ENCODE data around the gene TCERG1L.

Gene TCERG1L

DNA sequence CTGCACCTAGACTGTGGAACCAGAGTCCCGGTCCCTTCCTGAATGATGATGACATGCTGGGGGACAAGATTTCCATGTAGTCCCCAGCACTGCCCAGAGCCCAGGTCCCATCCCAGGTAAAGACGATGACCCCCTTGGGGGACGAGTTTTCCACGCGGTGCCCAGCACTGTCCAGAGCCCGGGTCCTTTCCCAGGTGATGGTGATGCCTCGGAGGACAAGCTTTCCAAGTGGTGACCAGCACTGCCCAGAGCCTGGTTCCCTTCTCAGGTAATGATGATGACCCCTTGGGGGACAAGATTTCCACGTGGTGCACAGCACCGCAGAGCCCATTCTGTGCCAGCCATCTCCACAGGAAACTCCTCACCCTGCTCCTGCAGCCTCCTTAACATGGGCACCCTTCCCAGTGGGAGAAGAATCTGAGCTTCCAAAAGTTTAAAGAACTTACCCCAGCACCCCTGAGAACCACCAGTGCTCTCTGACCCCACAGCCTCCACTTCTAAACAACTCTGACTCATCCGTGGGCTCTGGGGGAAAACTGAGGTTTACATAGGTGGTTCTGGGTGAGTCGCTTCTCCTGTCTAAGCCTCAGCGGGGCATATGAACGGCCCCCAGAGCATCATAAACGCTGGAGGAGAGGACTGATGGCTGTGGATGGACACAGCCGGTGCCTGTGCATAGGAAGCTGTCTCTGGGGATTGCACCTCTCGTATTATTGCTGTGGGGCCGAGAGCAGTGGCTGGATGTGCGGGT lies 233.2 kb downstream of the TCERG1L start:
- TF ChIP-seq, protein P1, sequence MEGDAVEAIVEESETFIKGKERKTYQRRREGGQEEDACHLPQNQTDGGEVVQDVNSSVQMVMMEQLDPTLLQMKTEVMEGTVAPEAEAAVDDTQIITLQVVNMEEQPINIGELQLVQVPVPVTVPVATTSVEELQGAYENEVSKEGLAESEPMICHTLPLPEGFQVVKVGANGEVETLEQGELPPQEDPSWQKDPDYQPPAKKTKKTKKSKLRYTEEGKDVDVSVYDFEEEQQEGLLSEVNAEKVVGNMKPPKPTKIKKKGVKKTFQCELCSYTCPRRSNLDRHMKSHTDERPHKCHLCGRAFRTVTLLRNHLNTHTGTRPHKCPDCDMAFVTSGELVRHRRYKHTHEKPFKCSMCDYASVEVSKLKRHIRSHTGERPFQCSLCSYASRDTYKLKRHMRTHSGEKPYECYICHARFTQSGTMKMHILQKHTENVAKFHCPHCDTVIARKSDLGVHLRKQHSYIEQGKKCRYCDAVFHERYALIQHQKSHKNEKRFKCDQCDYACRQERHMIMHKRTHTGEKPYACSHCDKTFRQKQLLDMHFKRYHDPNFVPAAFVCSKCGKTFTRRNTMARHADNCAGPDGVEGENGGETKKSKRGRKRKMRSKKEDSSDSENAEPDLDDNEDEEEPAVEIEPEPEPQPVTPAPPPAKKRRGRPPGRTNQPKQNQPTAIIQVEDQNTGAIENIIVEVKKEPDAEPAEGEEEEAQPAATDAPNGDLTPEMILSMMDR (IDR thresholded peaks at IDR 0.05), result no peak

DNA sequence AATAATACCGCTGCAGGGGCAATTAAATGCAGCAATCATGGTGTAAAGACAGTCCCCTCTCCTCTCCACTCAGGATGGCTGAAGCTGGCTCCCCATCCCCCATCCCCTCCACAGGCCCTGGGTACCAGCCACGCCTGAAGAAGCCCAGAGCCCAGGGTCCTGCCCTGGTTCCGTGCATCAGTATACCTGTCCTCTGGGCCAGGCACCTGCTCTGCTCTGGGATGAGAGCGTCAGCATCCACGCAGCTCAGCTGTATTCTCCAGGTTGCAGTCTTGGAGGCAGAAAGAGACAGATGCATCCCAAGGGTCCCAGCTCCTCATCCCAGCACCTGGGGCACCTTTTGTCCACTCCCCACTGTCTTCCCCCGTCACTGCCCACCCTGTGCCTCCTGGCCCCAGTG lies 233.8 kb downstream of the TCERG1L start:
- TF ChIP-seq, protein P1 (IDR thresholded peaks at IDR 0.05), result no peak

DNA sequence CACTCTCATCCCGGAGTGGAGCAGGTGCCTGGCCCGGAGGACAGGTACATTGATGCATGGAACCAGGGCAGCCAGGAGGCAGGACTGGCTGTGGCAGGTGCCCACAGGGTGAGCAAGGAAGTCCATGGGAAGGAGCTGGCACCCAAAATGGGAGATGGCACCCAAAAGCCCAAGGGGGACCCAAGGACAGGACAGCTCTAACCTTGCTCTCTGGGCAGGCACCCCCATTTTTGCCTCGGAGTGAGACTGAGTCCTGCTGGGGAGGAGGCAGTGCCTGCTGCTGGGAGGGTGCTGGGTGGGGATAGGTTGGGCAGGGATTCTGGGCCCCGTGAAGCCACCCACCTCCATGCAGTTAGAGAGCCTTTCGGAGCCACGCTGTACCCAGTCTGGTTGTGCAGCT lies 234.5 kb downstream of the TCERG1L start:
- TF ChIP-seq, protein P1 (IDR thresholded peaks at IDR 0.05), result no peak

DNA sequence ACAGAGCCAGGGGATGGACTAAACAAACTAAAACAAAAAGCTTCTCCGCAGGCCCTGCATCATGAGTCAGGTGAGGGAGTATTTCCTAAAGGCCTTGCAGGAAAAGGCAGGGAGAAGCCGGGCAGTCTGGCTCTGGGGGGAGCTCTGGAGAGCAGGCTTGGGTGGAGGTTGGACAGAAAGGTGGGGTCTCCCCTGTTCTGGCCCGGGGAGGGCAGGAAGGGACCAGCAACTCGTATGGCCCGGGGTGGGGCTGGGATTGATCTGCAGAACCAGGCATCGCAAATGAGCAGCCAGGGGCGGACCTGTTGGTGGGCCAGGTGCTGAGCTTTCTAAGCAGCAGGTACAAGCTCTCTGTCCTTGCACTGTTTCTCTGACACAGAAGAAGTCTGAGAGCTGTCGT lies 235.2 kb downstream of the TCERG1L start:
- TF ChIP-seq, protein P1 (IDR thresholded peaks at IDR 0.05), result no peak

DNA sequence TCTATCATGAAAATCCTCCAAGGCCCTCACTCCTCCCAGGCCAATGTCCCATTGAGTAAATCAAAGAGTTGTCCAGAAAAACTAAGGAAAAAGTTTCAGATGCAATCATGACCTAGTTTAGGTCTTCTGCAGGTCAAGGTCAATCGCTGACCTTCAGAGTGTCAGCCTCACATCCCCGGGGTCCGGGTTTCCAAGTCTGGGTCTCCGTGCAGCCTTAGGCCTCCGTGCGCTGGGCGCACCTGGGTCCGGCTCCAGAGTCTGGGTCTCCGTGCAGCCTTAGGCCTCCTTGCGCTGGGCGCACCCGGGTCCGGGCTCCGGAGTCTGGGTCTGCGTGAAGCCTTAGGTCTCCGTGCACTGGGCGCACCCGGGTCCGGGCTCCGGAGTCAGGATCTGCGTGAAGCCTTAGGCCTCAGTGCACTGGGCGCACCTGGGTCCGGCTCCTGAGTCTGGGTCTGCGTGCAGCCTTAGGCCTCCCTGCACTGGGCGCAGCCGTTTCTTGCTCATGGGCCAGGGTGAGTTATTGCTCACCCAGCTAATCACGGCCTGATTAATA lies 236.2 kb downstream of the TCERG1L start:
- TF ChIP-seq, protein P1 (IDR thresholded peaks at IDR 0.05), result no peak

DNA sequence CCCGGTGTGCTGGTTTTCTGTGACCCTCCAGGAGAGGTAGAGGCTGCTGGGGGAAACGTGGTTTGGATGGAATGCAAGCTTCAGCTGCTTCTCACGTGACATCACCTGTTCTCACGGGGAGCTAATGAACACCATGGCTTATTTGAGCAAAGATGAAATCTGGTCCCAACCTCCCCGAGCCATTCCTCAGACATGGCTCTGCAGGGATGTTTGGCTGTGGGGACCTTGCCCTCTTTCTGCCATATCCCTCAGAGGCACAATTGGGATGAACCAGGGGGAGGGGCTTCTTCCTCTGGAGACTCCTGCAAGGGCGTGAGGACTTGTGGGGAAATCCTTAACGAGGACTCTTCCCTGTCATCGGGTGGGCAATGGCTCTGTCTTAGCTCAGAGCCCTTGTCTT lies 236.8 kb downstream of the TCERG1L start:
- TF ChIP-seq, protein P1 (IDR thresholded peaks at IDR 0.05), result no peak

DNA sequence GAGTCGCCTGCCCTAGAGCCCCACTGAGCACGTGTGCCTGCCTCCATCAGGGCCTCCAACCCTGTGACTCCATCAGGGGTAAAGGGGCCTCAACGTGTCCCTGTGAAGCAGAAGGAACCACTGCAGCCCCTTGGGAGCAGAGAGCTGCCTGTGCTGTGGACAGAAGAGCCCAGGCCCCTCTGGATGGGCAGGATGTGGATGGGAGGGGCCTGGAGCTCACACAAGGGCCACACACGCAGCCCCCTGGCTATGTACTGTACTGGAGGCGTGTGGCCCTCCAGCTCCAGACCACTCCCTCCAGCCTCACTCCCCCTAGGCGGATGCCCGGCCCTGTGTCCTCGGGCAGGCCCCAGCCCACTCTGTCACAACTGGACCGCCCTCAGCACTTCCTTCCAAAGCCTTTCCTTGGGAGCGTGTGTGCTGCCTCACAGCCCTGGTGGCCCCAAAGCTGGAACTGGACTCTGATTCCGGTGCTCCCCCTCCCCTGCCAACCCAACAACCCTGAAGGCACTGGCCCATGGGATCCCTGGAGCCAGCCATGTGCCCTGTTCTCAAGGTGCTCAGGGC lies 238.0 kb downstream of the TCERG1L start:
- TF ChIP-seq, protein P1 (IDR thresholded peaks at IDR 0.05), result no peak

Measured in LNCAP (cell line).